GM10266 (cell line): ENCODE results near the gene MYPOP.

Experiments
- DNase-seq: peaks from one replicate; pipeline ENCODE4 v3.0.0; 2012; ENCODE audit errors: extremely low spot score
- TF ChIP-seq, protein P1 (sequence below): IDR thresholded peaks from 2 replicates; pipeline ENCODE4 v1.5.1; 2012; ENCODE audit warnings: mild to moderate bottlenecking, low read depth; ENCODE audit not compliant: control insufficient read depth, insufficient read depth; ENCODE audit errors: missing control alignments

Gene MYPOP, protein sequence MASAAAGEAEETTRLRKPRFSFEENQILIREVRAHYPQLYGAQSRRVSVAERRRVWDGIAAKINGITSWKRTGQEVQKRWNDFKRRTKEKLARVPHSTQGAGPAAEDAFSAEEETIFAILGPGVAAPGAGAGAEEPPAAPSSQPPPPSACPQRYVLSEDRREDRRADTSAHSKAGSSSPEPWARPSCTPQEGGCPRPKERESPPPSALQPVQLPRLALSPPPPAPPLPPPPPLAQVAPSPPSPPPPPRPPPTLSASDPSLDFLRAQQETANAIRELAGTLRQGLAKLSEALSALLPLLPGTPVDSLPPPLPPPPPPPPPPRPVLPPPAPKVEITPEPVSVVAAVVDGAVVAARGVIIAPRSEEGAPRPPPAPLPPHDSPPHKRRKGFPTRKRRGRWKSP

DNA sequence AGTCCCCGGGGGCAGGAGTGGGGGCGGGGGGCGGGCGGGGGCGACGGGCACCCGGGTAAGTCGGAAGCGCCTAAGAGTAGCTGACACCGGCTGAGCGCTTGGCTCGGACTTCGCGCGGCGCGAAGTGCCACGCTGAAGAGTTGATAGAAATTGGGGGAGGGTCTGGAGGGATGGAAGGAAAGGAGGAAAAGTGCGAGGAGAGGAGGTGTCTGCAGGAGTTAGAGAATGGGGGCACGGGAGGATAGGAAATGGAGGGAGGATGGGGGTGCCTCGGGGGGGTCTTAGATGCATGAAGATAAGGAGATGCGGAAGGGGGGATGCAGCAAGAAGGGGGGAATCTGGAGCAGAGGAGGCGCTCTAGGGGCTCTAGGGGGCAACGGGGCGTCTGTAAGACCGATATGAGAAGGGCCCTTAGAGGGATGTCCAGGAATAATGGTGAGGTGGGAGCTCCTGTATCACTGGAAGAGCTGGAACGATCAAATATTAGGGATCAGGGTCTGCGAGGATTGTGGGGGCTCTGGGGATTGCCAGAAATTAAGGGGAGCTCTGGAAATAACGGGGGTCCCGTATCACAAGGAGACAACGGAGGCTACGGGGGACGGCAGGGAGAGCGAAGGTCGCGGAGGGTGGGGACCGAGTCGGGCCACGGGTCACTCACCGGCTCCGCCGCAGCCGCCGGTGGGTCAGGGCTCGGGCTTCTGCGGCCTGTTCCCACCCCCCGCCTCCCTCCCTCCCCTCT, at the start of gene MYPOP:
MYPOP (minus strand) TSS at position 702 of the 739 bp plus-strand sequence. CDS start 840 bp downstream, outside the sequence.
- peak; percentile 59 for DNase-seq
- TF ChIP-seq, protein P1, sequence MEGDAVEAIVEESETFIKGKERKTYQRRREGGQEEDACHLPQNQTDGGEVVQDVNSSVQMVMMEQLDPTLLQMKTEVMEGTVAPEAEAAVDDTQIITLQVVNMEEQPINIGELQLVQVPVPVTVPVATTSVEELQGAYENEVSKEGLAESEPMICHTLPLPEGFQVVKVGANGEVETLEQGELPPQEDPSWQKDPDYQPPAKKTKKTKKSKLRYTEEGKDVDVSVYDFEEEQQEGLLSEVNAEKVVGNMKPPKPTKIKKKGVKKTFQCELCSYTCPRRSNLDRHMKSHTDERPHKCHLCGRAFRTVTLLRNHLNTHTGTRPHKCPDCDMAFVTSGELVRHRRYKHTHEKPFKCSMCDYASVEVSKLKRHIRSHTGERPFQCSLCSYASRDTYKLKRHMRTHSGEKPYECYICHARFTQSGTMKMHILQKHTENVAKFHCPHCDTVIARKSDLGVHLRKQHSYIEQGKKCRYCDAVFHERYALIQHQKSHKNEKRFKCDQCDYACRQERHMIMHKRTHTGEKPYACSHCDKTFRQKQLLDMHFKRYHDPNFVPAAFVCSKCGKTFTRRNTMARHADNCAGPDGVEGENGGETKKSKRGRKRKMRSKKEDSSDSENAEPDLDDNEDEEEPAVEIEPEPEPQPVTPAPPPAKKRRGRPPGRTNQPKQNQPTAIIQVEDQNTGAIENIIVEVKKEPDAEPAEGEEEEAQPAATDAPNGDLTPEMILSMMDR, result no peak

DNA sequence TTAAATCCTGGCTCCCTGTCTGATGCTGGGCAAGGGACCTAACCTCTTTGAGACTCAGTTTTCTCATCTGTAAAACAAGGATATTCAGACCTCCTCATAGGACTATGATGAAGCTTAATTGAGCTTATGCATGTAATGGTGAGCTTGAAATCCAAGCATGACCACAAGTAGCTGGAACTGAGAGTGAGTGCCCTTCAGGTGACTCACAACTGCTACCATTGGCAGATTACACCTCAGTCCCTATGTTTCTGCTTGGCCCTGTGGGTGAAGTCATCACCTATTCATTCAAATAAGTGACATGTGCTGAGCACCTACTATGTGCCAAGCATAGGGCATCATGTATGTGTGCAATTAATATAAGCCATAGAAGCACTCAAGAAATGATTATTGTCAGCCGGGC, 45.5 kb upstream of the MYPOP start:
- no peak for DNase-seq
- TF ChIP-seq, protein P1, result no peak

DNA sequence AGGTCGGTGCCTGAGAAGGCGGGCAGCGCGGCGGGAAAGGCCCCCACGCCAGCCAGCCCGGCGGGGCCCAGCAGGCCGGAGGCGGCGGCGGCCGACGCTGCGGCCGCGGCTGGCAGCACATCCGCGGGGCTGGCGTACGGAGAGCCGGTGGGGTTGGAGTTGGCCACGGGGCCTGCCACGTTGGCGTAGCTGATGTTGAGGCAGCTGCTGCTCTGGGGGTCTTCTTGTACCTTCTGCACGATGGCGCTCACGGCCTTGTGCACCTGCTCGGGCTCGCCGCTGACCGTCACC, 38.0 kb upstream of the MYPOP start:
- no peak for DNase-seq
- TF ChIP-seq, protein P1, result no peak

DNA sequence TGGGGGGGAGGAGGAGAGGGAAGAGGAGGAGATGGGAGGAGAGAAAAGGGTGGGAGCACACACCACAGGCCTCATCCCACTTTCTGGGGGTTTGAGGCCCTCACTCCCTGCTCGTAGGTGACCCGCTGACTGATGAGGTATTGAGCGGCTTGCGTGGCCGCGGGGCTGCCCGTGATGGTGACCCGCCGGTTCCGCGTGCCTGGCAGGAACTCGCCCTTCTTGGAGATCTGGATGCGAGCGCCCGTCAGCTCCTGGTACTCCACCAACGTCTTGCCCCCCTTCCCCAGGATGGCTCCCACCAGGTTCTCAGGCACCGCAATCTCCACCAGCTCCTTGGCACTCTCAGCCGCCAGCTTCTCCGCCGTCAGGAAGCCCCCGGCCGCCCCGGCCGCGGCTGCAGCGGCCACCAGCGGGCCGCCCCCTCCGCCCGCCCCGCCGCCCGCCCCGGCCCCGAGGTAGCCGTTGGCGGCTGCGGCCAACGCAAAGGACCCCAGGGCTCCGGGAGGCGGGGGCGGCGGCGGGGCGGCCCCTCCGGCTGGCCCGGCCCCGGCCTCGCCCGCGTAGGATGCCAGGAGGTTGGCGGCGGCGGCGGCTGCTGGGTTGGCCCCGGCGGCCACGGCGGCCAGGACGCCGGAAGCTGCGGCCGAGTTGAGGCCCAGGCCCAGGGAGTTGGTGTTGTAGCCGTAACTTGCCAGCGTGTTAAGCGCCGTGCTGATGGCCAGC, 37.5 kb upstream of the MYPOP start:
- DNase-seq, result no peak
- TF ChIP-seq, protein P1, result no peak

DNA sequence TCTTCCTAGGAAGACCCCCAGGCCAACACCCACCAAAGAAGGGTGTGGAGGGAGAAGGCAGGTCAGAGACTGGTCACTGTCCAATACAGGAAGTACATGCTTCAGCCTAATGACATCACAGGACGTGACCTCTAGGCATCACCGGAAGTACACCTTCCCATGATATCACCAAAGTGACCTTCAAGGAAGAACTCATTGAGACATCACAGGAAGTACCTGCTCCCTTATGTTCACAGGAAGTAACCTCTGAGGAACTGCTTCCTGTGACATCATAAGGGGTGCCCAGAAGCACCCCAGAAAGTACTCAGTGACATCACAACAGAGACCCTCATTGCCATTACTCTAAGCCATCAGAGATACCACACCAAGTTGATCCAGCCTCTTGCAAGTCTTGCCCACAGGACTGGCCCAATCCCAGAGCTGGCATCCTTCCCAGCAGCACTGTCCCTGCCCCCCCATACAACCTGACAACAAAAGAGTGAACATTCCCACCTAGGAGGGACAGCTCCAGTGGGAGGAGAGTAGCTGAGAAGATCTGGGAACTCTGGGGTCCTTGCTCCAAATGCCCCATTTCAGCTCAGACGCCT, 36.4 kb upstream of the MYPOP start:
- TF ChIP-seq, protein P1, result no peak
- DNase-seq, result no peak

DNA sequence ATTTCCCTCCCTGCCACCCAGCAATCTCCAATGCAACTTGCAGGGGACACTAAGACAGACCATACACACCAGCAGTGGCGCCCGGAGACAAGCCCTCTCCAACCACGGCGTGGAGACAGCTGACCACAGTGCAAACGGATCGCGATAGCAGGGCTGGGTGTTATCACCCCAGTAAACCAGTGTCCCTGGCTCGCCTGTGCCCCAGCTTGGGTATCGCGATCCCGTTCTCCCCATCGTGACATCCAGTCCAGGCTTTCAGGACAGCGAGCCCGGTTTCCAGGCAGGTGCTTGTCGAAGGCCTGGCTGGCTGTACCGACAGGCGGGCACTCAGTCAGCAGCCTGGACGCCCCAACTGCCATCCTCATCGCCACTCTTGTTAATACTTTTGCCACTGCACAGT, 32.9 kb upstream of the MYPOP start:
- DNase-seq, result no peak
- TF ChIP-seq, protein P1, result no peak
